ELF-1 (cell line): ENCODE data around the gene UGT1A4.
A peak's percentile ranks its signal among the peaks of the same experiment; 100 is the strongest.

Experiments
- DNase-seq: peaks from one replicate; pipeline ENCODE4 v3.0.0-alpha.2; 2016; ENCODE audit warnings: low read depth, low spot score

UGT1A4 gene

DNA sequence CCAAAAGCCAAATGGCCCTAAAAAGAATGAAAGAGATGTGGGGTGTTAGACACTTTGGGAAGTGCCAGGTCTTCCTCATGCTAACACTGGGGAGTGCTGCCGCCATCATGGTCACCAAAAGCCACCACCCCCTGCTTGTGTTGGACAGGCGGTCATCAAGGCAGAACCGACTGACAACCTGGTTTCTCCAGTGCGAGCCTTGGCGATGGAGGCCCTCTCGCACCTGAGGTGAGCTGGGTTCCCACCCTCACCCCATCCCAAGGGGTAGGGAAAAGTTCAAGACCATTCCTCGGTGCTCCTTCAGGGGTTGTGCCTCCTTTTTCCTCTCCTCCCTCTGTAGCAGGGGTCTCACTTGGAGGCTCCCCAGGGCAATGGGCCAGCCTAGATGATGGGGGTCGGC is 93.2 kb downstream of the UGT1A4 start:
- DNase-seq: no peak

- DNase-seq: no peak
Observed at GRCh38 chr2:233813236-233814055, 94.9 kb downstream of the UGT1A4 start.

DNA sequence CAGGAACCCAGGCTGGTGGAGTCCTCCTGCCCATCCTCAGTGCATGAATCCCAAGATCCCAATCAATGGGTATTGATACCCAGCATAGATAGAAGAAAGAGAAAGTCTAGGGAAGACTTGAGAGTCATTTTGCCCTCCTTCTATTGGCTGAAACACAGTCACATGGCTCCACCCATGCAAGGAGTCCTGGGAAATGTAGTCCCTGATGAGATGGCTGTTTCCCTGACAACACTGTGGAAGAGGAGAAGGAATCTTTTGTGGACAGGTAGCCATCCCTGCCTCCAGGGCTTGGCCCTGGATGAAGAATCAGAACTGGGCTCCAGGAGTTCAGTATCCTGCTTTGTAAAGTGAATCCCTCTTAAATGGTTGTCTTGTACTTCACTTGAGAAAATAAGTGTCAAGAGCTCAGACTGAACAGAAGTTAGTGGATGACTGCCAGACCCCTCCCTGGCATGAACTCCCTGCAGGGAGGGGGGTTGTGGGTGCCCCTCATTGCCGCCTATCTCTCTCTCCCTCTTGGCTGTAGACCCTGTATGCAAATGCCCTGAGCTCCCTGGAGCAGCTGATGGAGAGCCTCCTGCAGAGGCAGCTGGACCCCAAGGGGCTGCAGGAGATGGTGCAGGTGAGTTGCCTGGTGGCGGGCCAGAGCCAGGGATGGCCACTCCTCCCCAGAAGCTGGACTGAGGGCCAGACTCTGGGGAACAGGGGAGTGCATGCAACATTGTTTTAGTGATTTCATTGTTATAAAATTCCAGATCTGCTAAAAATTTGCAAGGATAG is 95.7 kb downstream of the UGT1A4 start:
- DNase-seq: peak; percentile 8

- no peak for DNase-seq
Observed at GRCh38 chr2:233815861-233816260, 97.3 kb downstream of the UGT1A4 start.

DNA sequence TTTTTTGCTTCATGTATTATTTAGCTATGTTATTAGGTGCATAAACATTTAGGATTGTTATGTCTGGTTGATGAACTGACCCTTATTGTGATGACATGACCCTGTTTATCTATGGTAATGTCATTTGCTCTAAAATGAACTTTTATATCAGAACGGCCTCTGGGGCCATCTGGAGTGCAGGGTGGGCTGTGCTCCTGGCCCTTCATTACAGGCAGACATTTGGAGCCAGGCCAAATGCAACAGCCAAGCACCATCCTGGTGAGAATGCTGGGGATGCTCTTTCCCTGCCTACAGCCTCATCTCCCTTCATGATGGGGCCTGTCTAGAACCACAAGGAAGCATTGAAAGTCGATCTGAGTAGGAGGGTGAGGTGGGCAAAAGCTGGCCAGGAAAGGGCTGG is 97.8 kb downstream of the UGT1A4 start:
- no peak for DNase-seq

GRCh38 chr2:233816771-233817170 is 98.2 kb downstream of the UGT1A4 start:
- DNase-seq: no peak

- DNase-seq: no peak
Observed at GRCh38 chr2:233817361-233817911, 98.9 kb downstream of the UGT1A4 start.

GRCh38 chr2:233817995-233818638 is 99.6 kb downstream of the UGT1A4 start:
- DNase-seq: no peak

- DNase-seq: no peak
Observed at GRCh38 chr2:233818639-233819621, 100.4 kb downstream of the UGT1A4 start.

- no peak for DNase-seq
Observed at GRCh38 chr2:233819884-233820773, 101.6 kb downstream of the UGT1A4 start.

- no peak for DNase-seq
Observed at GRCh38 chr2:233820774-233821105, 102.2 kb downstream of the UGT1A4 start.

DNA sequence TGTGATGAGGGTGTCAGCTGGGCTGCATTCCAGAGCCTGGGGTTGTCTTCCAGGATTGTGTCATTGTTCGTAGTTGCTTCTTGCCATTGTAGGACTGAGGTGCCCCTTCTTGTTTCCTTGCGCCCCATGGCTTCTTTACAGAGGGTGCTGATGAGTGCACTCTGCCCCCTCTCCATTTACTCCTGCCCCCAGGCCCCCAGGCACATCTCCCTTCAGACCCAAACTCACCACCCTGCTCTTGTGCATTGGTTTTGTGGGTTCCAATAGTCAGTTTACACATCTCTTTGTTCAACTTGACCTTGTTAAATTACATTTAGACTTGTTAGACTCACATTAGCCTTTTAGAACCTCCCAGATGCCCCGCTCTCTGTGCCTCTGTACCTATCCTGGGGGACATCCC is 102.7 kb downstream of the UGT1A4 start:
- no peak for DNase-seq

DNA sequence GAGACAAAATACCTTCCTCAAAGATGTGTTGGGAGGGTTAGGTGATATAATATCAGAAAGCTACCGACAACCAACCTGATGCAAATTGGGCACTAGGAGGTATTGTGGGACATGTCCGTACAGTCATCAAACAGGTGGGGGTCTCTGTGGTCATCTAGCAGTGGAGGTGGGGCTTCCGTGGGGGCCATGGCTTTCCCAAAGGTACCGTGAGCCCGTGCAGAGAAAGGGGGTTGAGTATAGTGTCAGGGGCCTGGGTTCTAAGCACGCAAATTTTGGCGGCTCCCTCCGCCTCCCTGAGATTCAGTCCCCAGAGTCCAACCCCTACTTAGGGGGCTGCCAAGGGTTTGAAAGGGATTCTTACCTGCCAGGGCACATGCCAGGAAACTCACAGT is 103.2 kb downstream of the UGT1A4 start:
- DNase-seq: no peak

- no peak for DNase-seq
Observed at GRCh38 chr2:233822101-233822771, 103.7 kb downstream of the UGT1A4 start.
